Parathyroid adenoma (tissue), 2 donors: ENCODE results near the gene VAMP7.

Source experiments
- H2AFZ ChIP-seq: fragments of 300-600 bp; sonication (generic); one replicate; pipeline ENCODE4 v1.7.0; 2017; ENCODE audit warnings: antibody characterized with exemption, mild to moderate bottlenecking
- H3K27ac ChIP-seq: fragments of 300-600 bp; sonication (generic); one replicate; pipeline ENCODE4 v1.7.0; 2017
- H3K27me3 ChIP-seq: fragments of 300-600 bp; sonication (generic); one replicate; pipeline ENCODE4 v1.7.0; 2017; ENCODE audit warnings: low read length; ENCODE audit not compliant: control insufficient read depth, insufficient read depth
- H3K36me3 ChIP-seq: fragments of 300-600 bp; sonication (generic); one replicate; pipeline ENCODE4 v1.7.0; 2017; ENCODE audit warnings: low read length; ENCODE audit not compliant: control insufficient read depth, insufficient read depth
- H3K4me1 ChIP-seq: fragments of 300-600 bp; sonication (generic); one replicate; pipeline ENCODE4 v1.7.0; 2017; ENCODE audit warnings: control low read depth
- H3K4me2 ChIP-seq: fragments of 300-600 bp; sonication (generic); one replicate; pipeline ENCODE4 v1.7.0; 2017; ENCODE audit warnings: low read length
- H3K4me3 ChIP-seq: fragments of 300-600 bp; sonication (generic); one replicate; pipeline ENCODE4 v1.7.0; 2017; ENCODE audit warnings: low read depth, low read length
- H3K79me2 ChIP-seq: fragments of 300-600 bp; sonication (generic); one replicate; pipeline ENCODE4 v1.7.0; 2017; ENCODE audit warnings: control low read depth
- H3K9ac ChIP-seq: fragments of 300-600 bp; sonication (generic); one replicate; pipeline ENCODE4 v1.7.0; 2017; ENCODE audit warnings: mild to moderate bottlenecking
- H3K9me3 ChIP-seq: fragments of 300-600 bp; sonication (generic); one replicate; pipeline ENCODE4 v1.7.0; 2017; ENCODE audit warnings: low read length; ENCODE audit not compliant: control insufficient read depth
- CTCF ChIP-seq: fragments of 300-600 bp; sonication (generic); IDR thresholded peaks from one replicate; pipeline ENCODE4 v1.7.0; 2017; ENCODE audit warnings: antibody characterized with exemption, mild to moderate bottlenecking
- donor health status: primary hyperparathyroidism.

VAMP7 gene

GRCh38 chrX:155949098-155949497 is 68.0 kb downstream of the VAMP7 start:
- Histone ChIP-seq H3K4me1 (no peaks in the 10 kb centered on the region), H3K4me3 (no peak overlapping the region), H3K4me2 (no peak overlapping the region), H3K36me3 (no peaks in the 10 kb centered on the region), H3K9ac (no peak overlapping the region), H3K27ac (no peak overlapping the region), H3K79me2 (no peaks in the 10 kb centered on the region), H3K27me3 (no peaks in the 10 kb centered on the region), H2AFZ (no peak overlapping the region), H3K9me3 (no peaks in the 10 kb centered on the region)
- TF ChIP-seq CTCF = no peak

GRCh38 chrX:155951237-155951789 is 70.2 kb downstream of the VAMP7 start:
- Histone ChIP-seq H3K27ac (no peak overlapping the region), H3K27me3 (no peaks in the 10 kb centered on the region), H3K9ac (no peak overlapping the region), H3K4me3 (no peak overlapping the region), H2AFZ (no peak overlapping the region), H3K4me2 (no peak overlapping the region), H3K4me1 (no peaks in the 10 kb centered on the region), H3K79me2 (no peaks in the 10 kb centered on the region), H3K9me3 (no peaks in the 10 kb centered on the region), H3K36me3 (no peaks in the 10 kb centered on the region)
- TF ChIP-seq CTCF = no peak

GRCh38 chrX:155953055-155953454 is 71.9 kb downstream of the VAMP7 start:
- no peak overlapping the region for H3K4me3 ChIP-seq
- no peak overlapping the region for H3K4me2 ChIP-seq
- H3K9me3 ChIP-seq = no peaks in the 10 kb centered on the region
- H3K27me3 ChIP-seq = no peaks in the 10 kb centered on the region
- H3K9ac ChIP-seq = no peak overlapping the region
- no peak overlapping the region for H2AFZ ChIP-seq
- no peak for TF ChIP-seq CTCF
- no peak overlapping the region for H3K27ac ChIP-seq
- no peaks in the 10 kb centered on the region for H3K79me2 ChIP-seq
- H3K36me3 ChIP-seq = no peaks in the 10 kb centered on the region
- no peaks in the 10 kb centered on the region for H3K4me1 ChIP-seq

GRCh38 chrX:155954793-155955192 is 73.6 kb downstream of the VAMP7 start:
- Histone ChIP-seq H3K79me2 (no peaks in the 10 kb centered on the region), H3K4me1 (no peaks in the 10 kb centered on the region), H3K27ac (no peak overlapping the region), H3K4me3 (no peak overlapping the region), H3K9ac (no peak overlapping the region), H3K27me3 (no peaks in the 10 kb centered on the region), H3K4me2 (no peak overlapping the region), H3K36me3 (no peaks in the 10 kb centered on the region), H2AFZ (no peak overlapping the region), H3K9me3 (no peaks in the 10 kb centered on the region)
- TF ChIP-seq CTCF = no peak

GRCh38 chrX:155956099-155956498 is 75.0 kb downstream of the VAMP7 start:
- Histone ChIP-seq H3K4me2 (no peak overlapping the region), H2AFZ (no peak overlapping the region), H3K27me3 (no peaks in the 10 kb centered on the region), H3K79me2 (no peaks in the 10 kb centered on the region), H3K4me3 (no peak overlapping the region), H3K36me3 (no peaks in the 10 kb centered on the region), H3K27ac (no peak overlapping the region), H3K4me1 (no peaks in the 10 kb centered on the region), H3K9me3 (no peaks in the 10 kb centered on the region), H3K9ac (no peak overlapping the region)
- TF ChIP-seq CTCF = no peak
